B cell (primary cell): ENCODE data around the gene PKD2L2.

Experiments
- CTCF ChIP-seq: fragments of 200-600 bp; IDR thresholded peaks from one replicate; pipeline ENCODE4 v1.8.0; 2022; ENCODE audit warnings: antibody characterized with exemption, mild to moderate bottlenecking
- EZH2 ChIP-seq: IDR thresholded peaks from 2 replicates; pipeline ENCODE4 v1.6.1; 2012; ENCODE audit warnings: borderline replicate concordance, low read depth, mild to moderate bottlenecking, moderate library complexity, low read length; ENCODE audit not compliant: insufficient read depth, poor library complexity, severe bottlenecking

GRCh38 chr5:137870647-137871339 is 18.5 kb upstream of the PKD2L2 start:
- TF ChIP-seq CTCF: no peak
- no peak for TF ChIP-seq EZH2
